ENCODE data around the gene LIPE. TPM values are rescaled to one million over a fixed set of nuclear protein-coding genes. Genes with fewer than 3 reads are reported as not detected.
A peak's percentile ranks its signal among the peaks of the same experiment; 100 is the strongest.

The LIPE gene
- total RNA-seq, 1 experiment from 2014 or later, result 21.7 TPM

- peak overlapping the region; percentile 86 for H3K4me3 Mint-ChIP-seq (ENCODE audit: unreplicated experiment)
- H3K4me3 ChIP-seq (ENCODE audit: low read depth, low read length), result no peak overlapping the region
- TF ChIP-seq CTCF (IDR thresholded peaks at IDR 0.05; ENCODE audit: insufficient read depth in 1 of 2, low read depth in 1 of 2, low read length in 1 of 2, severe bottlenecking in 1 of 2, unreplicated experiment in 1 of 2), result no peak
Measured at GRCh38 chr19:42424345-42424707, 2.9 kb downstream of the LIPE start.

DNA sequence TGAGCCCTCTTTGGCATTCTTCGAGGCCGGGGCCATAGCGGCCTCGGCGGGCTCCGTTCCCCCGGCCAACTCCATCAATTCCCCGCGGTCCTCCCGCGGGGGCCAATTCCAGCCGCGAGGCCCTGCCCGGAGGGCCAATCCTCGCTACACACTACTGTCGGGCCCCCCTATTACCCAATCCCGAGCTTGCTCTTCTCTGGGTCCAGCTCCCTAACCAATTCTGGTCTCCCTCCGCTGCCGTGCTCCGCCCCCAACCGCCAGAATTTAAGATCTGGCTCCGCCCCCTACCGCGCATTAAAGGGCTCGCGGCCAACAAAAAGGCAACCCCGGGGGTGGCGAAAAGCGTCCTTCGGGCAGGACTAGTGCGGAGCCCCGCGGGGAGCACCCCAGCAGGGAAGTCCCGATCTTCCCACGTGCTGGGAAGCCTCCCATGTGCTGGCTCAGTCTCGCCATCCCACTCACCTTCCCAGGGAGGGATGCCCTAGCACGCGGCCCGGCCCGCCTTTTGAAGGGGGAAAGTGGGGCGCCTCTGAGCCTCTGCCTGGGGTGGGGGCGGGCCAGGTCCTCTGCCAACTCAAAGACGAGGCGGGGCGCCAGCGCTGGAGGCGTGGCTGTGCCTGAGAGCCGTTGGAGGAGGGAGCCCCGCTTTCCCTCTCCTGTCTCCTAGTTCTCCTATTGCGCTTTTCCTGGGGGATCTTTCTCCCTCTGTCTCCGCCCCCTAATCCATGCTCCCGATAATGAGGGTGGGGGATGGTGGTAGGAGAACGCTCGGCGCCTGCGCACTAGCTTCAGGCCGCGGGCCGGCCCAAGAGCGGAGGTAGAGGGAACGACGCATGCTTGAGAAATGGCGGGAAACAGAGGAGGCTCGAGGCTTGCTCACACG is 3.5 kb downstream of the LIPE start:
- peaks cover 14% of the 10 kb centered on the region for H3K4me1 ChIP-seq
- ChIA-PET CTCF (interaction anchor here (0.5 to 2.4 kb wide), 11 partner anchors 10 to 1039 kb away, joined by 3 to 23 read pairs (median 6); no protein-coding TSS in a partner anchor), POLR2A (interaction anchor here (0.6 to 1.5 kb wide), 10 partner anchors 10 to 139 kb away, joined by 3 to 16 read pairs (median 4); partner anchors contain the start of gene PAFAH1B3)
- no peaks in the 10 kb centered on the region for H3K36me3 ChIP-seq (ENCODE audit: control insufficient read depth, insufficient read depth, low read length)
- peak overlapping the region; percentile 81 for H3K4me3 ChIP-seq (ENCODE audit: low read depth, low read length)
- Mint-ChIP-seq H3K36me3 (ENCODE audit: insufficient read depth, unreplicated experiment) (peaks cover 17% of the 10 kb centered on the region), H3K27ac (ENCODE audit: unreplicated experiment) (peak overlapping the region; percentile 28), H3K9me3 (ENCODE audit: unreplicated experiment) (no peaks in the 10 kb centered on the region), H3K27me3 (ENCODE audit: insufficient read depth, unreplicated experiment) (no peaks in the 10 kb centered on the region), H3K4me1 (ENCODE audit: low read depth, unreplicated experiment) (peaks cover 20% of the 10 kb centered on the region), H3K4me3 (ENCODE audit: unreplicated experiment) (peak overlapping the region; percentile 86)
- TF ChIP-seq CTCF (IDR thresholded peaks at IDR 0.05; ENCODE audit: insufficient read depth in 1 of 2, low read depth in 1 of 2, low read length in 1 of 2, severe bottlenecking in 1 of 2, unreplicated experiment in 1 of 2), result no peak
- no peaks in the 10 kb centered on the region for H3K9me3 ChIP-seq
- intact Hi-C loops (cut with micrococcal nuclease; ENCODE audit: unreplicated experiment), result loop anchor here (1.0 kb wide), 3 partner anchors 10 to 98 kb away; partner anchors contain the start of gene MEGF8
- H3K27me3 ChIP-seq (replicated peaks; ENCODE audit: control insufficient read depth, insufficient read depth, low read length), result no peaks in the 10 kb centered on the region
- DNase-seq, result peak; percentile 95
- BruUV-seq (replicated peaks), result TSS peak; percentile 67

More at GRCh38 chr19:42424345-42424707, 2.9 kb downstream of the LIPE start:
- H3K27me3 Mint-ChIP-seq (ENCODE audit: insufficient read depth, unreplicated experiment), result no peaks in the 10 kb centered on the region
- no TSS peak for BruUV-seq (replicated peaks)
- no peak for DNase-seq
- CTCF ChIA-PET, result interaction anchor here (0.7 to 2.4 kb wide), 3 partner anchors 9 to 124 kb away, joined by 3 to 23 read pairs (median 5); no protein-coding TSS in a partner anchor
- H3K36me3 Mint-ChIP-seq (ENCODE audit: insufficient read depth, unreplicated experiment), result peaks cover 17% of the 10 kb centered on the region
- no peaks in the 10 kb centered on the region for H3K9me3 ChIP-seq
- H3K4me1 ChIP-seq, result peaks cover 14% of the 10 kb centered on the region
- H3K27ac Mint-ChIP-seq (ENCODE audit: unreplicated experiment), result no peak overlapping the region
- no peaks in the 10 kb centered on the region for H3K27me3 ChIP-seq (replicated peaks; ENCODE audit: control insufficient read depth, insufficient read depth, low read length)
- no peaks in the 10 kb centered on the region for H3K36me3 ChIP-seq (ENCODE audit: control insufficient read depth, insufficient read depth, low read length)
- intact Hi-C loops (cut with micrococcal nuclease; ENCODE audit: unreplicated experiment), result no loop called here
- H3K4me1 Mint-ChIP-seq (ENCODE audit: low read depth, unreplicated experiment), result peaks cover 22% of the 10 kb centered on the region
- POLR2A ChIA-PET, result interaction anchor here (1.2 to 1.5 kb wide), 2 partner anchors 9 to 73 kb away, joined by 3 to 15 read pairs; no protein-coding TSS in a partner anchor
- no peaks in the 10 kb centered on the region for H3K9me3 Mint-ChIP-seq (ENCODE audit: unreplicated experiment)

- Mint-ChIP-seq H3K9me3 (ENCODE audit: unreplicated experiment) (no peaks in the 10 kb centered on the region), H3K36me3 (ENCODE audit: insufficient read depth, unreplicated experiment) (peaks cover 17% of the 10 kb centered on the region), H3K27me3 (ENCODE audit: insufficient read depth, unreplicated experiment) (no peaks in the 10 kb centered on the region), H3K4me3 (ENCODE audit: unreplicated experiment) (peak overlapping the region; percentile 86), H3K27ac (ENCODE audit: unreplicated experiment) (peak overlapping the region; percentile 28), H3K4me1 (ENCODE audit: low read depth, unreplicated experiment) (peaks cover 15% of the 10 kb centered on the region)
- no peaks in the 10 kb centered on the region for H3K9me3 ChIP-seq
- TF ChIP-seq CTCF (IDR thresholded peaks at IDR 0.05; ENCODE audit: insufficient read depth in 1 of 2, low read depth in 1 of 2, low read length in 1 of 2, severe bottlenecking in 1 of 2, unreplicated experiment in 1 of 2), result no peak
- H3K36me3 ChIP-seq (ENCODE audit: control insufficient read depth, insufficient read depth, low read length), result no peaks in the 10 kb centered on the region
- H3K4me1 ChIP-seq, result peaks cover 14% of the 10 kb centered on the region
- TSS peak; percentile 37 for BruUV-seq (replicated peaks)
- ChIA-PET POLR2A (interaction anchor here (0.6 to 1.5 kb wide), 10 partner anchors 11 to 139 kb away, joined by 3 to 16 read pairs (median 4); partner anchors contain the start of gene PAFAH1B3), CTCF (interaction anchor here (0.6 to 2.4 kb wide), 9 partner anchors 10 to 1040 kb away, joined by 3 to 23 read pairs (median 6); no protein-coding TSS in a partner anchor)
- no peaks in the 10 kb centered on the region for H3K27me3 ChIP-seq (replicated peaks; ENCODE audit: control insufficient read depth, insufficient read depth, low read length)
- peak; percentile 59 to 75 for DNase-seq
- intact Hi-C loops (cut with micrococcal nuclease; ENCODE audit: unreplicated experiment), result loop anchor here (1.0 kb wide), 3 partner anchors 10 to 98 kb away; partner anchors contain the start of gene MEGF8
- peak overlapping the region; percentile 81 for H3K4me3 ChIP-seq (ENCODE audit: low read depth, low read length)
Measured at GRCh38 chr19:42422901-42423461, 4.2 kb downstream of the LIPE start.
